ENCODE data around the gene SGSM2. TPM values are rescaled to one million over a fixed set of nuclear protein-coding genes. Genes with fewer than 3 reads are reported as not detected.

The SGSM2 gene
- total and polyA plus RNA-seq, 2 experiments from 2014 or later = 13.7 to 52.4 TPM

- no peak overlapping the region for H2AFZ ChIP-seq
- no peak for TF ChIP-seq JUNB (IDR thresholded peaks at IDR 0.05; ENCODE audit: unreplicated experiment)
- TF ChIP-seq CREB1 (CRISPR knock-in tag; IDR thresholded peaks at IDR 0.05; ENCODE audit: low read depth) = no peak
- no peak for TF ChIP-seq STAT1 (IDR thresholded peaks at IDR 0.05; ENCODE audit: unreplicated experiment)
- TF ChIP-seq EZH2phosphoT487 (IDR thresholded peaks at IDR 0.05; ENCODE audit: unreplicated experiment) = no peak
- no peak for TF ChIP-seq EZH2 (IDR thresholded peaks at IDR 0.05; ENCODE audit: low read depth, unreplicated experiment)
- TF ChIP-seq, protein P1, sequence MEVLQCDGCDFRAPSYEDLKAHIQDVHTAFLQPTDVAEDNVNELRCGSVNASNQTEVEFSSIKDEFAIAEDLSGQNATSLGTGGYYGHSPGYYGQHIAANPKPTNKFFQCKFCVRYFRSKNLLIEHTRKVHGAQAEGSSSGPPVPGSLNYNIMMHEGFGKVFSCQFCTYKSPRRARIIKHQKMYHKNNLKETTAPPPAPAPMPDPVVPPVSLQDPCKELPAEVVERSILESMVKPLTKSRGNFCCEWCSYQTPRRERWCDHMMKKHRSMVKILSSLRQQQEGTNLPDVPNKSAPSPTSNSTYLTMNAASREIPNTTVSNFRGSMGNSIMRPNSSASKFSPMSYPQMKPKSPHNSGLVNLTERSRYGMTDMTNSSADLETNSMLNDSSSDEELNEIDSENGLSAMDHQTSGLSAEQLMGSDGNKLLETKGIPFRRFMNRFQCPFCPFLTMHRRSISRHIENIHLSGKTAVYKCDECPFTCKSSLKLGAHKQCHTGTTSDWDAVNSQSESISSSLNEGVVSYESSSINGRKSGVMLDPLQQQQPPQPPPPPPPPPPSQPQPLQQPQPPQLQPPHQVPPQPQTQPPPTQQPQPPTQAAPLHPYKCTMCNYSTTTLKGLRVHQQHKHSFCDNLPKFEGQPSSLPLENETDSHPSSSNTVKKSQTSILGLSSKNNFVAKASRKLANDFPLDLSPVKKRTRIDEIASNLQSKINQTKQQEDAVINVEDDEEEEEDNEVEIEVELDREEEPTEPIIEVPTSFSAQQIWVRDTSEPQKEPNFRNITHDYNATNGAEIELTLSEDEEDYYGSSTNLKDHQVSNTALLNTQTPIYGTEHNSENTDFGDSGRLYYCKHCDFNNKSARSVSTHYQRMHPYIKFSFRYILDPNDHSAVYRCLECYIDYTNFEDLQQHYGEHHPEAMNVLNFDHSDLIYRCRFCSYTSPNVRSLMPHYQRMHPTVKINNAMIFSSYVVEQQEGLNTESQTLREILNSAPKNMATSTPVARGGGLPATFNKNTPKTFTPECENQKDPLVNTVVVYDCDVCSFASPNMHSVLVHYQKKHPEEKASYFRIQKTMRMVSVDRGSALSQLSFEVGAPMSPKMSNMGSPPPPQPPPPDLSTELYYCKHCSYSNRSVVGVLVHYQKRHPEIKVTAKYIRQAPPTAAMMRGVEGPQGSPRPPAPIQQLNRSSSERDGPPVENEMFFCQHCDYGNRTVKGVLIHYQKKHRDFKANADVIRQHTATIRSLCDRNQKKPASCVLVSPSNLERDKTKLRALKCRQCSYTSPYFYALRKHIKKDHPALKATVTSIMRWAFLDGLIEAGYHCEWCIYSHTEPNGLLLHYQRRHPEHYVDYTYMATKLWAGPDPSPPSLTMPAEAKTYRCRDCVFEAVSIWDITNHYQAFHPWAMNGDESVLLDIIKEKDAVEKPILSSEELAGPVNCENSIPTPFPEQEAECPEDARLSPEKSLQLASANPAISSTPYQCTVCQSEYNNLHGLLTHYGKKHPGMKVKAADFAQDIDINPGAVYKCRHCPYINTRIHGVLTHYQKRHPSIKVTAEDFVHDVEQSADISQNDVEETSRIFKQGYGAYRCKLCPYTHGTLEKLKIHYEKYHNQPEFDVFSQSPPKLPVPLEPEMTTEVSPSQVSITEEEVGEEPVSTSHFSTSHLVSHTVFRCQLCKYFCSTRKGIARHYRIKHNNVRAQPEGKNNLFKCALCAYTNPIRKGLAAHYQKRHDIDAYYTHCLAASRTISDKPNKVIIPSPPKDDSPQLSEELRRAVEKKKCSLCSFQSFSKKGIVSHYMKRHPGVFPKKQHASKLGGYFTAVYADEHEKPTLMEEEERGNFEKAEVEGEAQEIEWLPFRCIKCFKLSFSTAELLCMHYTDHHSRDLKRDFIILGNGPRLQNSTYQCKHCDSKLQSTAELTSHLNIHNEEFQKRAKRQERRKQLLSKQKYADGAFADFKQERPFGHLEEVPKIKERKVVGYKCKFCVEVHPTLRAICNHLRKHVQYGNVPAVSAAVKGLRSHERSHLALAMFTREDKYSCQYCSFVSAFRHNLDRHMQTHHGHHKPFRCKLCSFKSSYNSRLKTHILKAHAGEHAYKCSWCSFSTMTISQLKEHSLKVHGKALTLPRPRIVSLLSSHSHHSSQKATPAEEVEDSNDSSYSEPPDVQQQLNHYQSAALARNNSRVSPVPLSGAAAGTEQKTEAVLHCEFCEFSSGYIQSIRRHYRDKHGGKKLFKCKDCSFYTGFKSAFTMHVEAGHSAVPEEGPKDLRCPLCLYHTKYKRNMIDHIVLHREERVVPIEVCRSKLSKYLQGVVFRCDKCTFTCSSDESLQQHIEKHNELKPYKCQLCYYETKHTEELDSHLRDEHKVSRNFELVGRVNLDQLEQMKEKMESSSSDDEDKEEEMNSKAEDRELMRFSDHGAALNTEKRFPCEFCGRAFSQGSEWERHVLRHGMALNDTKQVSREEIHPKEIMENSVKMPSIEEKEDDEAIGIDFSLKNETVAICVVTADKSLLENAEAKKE (CRISPR knock-in tag; IDR thresholded peaks at IDR 0.05) = no peak
- TF ChIP-seq ZNF331 (CRISPR knock-in tag; IDR thresholded peaks at IDR 0.05; ENCODE audit: low read depth) = no peak
- no peak for TF ChIP-seq ZNF114 (CRISPR knock-in tag; IDR thresholded peaks at IDR 0.05)
- no peak for TF ChIP-seq NANOG (IDR thresholded peaks at IDR 0.05; ENCODE audit: borderline replicate concordance)
- TF ChIP-seq ETS1 (IDR thresholded peaks at IDR 0.05) = no peak
- TF ChIP-seq, protein P2, sequence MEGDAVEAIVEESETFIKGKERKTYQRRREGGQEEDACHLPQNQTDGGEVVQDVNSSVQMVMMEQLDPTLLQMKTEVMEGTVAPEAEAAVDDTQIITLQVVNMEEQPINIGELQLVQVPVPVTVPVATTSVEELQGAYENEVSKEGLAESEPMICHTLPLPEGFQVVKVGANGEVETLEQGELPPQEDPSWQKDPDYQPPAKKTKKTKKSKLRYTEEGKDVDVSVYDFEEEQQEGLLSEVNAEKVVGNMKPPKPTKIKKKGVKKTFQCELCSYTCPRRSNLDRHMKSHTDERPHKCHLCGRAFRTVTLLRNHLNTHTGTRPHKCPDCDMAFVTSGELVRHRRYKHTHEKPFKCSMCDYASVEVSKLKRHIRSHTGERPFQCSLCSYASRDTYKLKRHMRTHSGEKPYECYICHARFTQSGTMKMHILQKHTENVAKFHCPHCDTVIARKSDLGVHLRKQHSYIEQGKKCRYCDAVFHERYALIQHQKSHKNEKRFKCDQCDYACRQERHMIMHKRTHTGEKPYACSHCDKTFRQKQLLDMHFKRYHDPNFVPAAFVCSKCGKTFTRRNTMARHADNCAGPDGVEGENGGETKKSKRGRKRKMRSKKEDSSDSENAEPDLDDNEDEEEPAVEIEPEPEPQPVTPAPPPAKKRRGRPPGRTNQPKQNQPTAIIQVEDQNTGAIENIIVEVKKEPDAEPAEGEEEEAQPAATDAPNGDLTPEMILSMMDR (conservative IDR thresholded peaks at IDR 0.05; ENCODE audit: low read depth in 2 of 2) = no peak
- TF ChIP-seq POLR2AphosphoS5 (IDR thresholded peaks at IDR 0.05; ENCODE audit: low read depth) = no peak
- no peak for TF ChIP-seq REST (IDR thresholded peaks at IDR 0.05; ENCODE audit: unreplicated experiment)
- H3K4me1 ChIP-seq (ENCODE audit: insufficient read depth) = peaks cover 13% of the 10 kb centered on the region
- no peak overlapping the region for H3K27ac ChIP-seq (ENCODE audit: low read depth)
- no peaks in the 10 kb centered on the region for H3K9me2 ChIP-seq (ENCODE audit: insufficient read depth)
- no peaks in the 10 kb centered on the region for H3K9me3 Mint-ChIP-seq
- peaks cover 22% of the 10 kb centered on the region for H3K36me3 Mint-ChIP-seq (ENCODE audit: low read depth)
- no peaks in the 10 kb centered on the region; the same call in 1 of the 2 replicates for H3F3A ChIP-seq (replicated peaks; ENCODE audit: low read depth)
- no peaks in the 10 kb centered on the region; the same call in 1 of the 2 replicates for H4K20me1 ChIP-seq (replicated peaks; ENCODE audit: insufficient read depth)
- H3K4me3 ChIP-seq = no peak overlapping the region
- no peaks in the 10 kb centered on the region for H3K36me3 ChIP-seq (ENCODE audit: insufficient read depth)
- no peak overlapping the region for H3K4me3 Mint-ChIP-seq
- DNase-seq (ENCODE audit: low spot score) (no peak), ATAC-seq (no peak)
- H3K79me2 ChIP-seq (replicated peaks; ENCODE audit: insufficient read depth) = no peaks in the 10 kb centered on the region
- no peak overlapping the region for H3K27ac Mint-ChIP-seq
- peaks cover 21% of the 10 kb centered on the region for H3K4me1 Mint-ChIP-seq
- H3K4me2 ChIP-seq = no peak overlapping the region
- H3K27me3 Mint-ChIP-seq (ENCODE audit: insufficient read depth, low read depth, poor library complexity) = peaks cover 15% of the 10 kb centered on the region
- no peaks in the 10 kb centered on the region for H3K27me3 ChIP-seq (ENCODE audit: insufficient read depth)
These were observed 43.1 kb downstream of the SGSM2 start for GRCh38 chr17:2380226-2380922.
